ENCODE results near the gene RGL1.

RGL1 gene

DNA sequence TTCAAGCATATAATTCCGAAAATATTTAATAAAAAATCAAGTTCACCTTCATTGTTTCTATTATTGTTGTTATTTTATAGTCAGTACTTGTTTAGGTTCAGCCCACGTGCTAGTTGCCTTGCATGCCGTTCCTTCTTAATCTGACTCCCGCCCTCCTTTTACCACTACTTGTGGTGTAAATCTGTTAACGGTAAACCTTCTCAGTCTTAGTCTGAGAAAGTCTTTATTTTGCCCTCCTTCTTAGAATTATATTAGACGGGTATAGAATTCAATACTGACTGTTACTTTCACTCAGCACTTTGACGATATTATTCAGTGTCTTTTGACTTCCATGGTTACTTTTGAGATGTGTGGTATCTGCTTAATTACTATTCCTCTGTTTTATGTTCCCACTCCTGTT, 104.8 kb downstream of the RGL1 start:
- H3K4me3 ChIP-seq (ENCODE audit: low read depth, low read length) = no peak overlapping the region
- DNase-seq (ENCODE audit: low read depth) = peak; percentile 48
- TF ChIP-seq, protein P1, sequence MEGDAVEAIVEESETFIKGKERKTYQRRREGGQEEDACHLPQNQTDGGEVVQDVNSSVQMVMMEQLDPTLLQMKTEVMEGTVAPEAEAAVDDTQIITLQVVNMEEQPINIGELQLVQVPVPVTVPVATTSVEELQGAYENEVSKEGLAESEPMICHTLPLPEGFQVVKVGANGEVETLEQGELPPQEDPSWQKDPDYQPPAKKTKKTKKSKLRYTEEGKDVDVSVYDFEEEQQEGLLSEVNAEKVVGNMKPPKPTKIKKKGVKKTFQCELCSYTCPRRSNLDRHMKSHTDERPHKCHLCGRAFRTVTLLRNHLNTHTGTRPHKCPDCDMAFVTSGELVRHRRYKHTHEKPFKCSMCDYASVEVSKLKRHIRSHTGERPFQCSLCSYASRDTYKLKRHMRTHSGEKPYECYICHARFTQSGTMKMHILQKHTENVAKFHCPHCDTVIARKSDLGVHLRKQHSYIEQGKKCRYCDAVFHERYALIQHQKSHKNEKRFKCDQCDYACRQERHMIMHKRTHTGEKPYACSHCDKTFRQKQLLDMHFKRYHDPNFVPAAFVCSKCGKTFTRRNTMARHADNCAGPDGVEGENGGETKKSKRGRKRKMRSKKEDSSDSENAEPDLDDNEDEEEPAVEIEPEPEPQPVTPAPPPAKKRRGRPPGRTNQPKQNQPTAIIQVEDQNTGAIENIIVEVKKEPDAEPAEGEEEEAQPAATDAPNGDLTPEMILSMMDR (IDR thresholded peaks at IDR 0.05; ENCODE audit: insufficient read depth, low read depth, low read length, missing control alignments) = no peak

GRCh38 chr1:183910845-183911244, 105.9 kb downstream of the RGL1 start:
- no peak overlapping the region for H3K4me3 ChIP-seq (ENCODE audit: low read depth, low read length)
- no peak for DNase-seq (ENCODE audit: low read depth)
- TF ChIP-seq, protein P1 (IDR thresholded peaks at IDR 0.05; ENCODE audit: insufficient read depth, low read depth, low read length, missing control alignments) = no peak

DNA sequence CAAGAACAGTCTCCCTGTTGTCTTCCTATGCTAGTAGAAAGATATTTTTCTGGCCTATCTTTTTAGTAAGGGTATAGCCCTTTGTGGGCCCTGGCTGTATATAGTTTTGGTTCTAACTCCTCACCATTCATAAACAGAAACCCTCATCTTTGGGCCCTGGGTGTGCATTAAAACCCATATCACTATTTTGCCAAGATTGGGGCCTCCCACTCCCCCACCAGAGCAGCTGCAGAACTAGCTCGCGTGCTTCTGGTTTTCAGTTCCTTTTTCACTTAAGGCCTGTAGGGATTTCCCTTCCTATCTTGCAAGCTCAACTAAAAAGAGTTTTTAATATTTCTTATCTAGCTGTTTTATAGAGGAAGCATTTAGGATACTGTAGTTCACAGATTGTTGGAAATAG, 106.4 kb downstream of the RGL1 start:
- H3K4me3 ChIP-seq (ENCODE audit: low read depth, low read length) = peak overlapping the region; percentile 33; the same call in 1 of the 2 replicates
- TF ChIP-seq, protein P1 (IDR thresholded peaks at IDR 0.05; ENCODE audit: insufficient read depth, low read depth, low read length, missing control alignments) = no peak
- DNase-seq (ENCODE audit: low read depth) = peak; percentile 95

GRCh38 chr1:183912265-183912886, 107.5 kb downstream of the RGL1 start:
- TF ChIP-seq, protein P1 (IDR thresholded peaks at IDR 0.05; ENCODE audit: insufficient read depth, low read depth, low read length, missing control alignments) = no peak
- peak overlapping the region; percentile 33; the same call in 1 of the 2 replicates for H3K4me3 ChIP-seq (ENCODE audit: low read depth, low read length)
- DNase-seq (ENCODE audit: low read depth) = peak; percentile 84

DNA sequence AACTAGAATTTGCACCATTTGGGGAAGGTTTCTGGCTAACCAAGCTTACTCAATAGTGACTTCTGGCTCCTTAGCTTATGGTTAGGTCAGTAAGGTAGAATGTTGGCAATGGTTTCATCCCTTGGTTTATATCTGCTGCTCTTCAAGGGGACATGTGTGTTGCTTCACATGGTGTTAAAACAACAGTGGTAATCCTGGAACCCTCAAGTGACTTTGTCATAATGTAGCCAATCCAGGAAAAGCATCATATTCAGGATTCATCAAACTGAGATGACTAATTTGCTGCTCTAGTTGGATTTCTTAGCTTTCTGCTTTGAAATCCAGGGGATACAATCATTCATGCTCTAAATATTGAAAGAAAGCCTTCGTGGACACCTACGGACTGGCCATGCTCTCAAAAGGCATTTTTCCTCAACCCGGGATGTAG, 108.7 kb downstream of the RGL1 start:
- DNase-seq (ENCODE audit: low read depth) = no peak
- TF ChIP-seq, protein P1 (IDR thresholded peaks at IDR 0.05; ENCODE audit: insufficient read depth, low read depth, low read length, missing control alignments) = no peak
- no peak overlapping the region for H3K4me3 ChIP-seq (ENCODE audit: low read depth, low read length)

- no peak overlapping the region for H3K4me3 ChIP-seq (ENCODE audit: low read depth, low read length)
- DNase-seq (ENCODE audit: low read depth) = no peak
- TF ChIP-seq, protein P1 (IDR thresholded peaks at IDR 0.05; ENCODE audit: insufficient read depth, low read depth, low read length, missing control alignments) = no peak
These were observed 109.4 kb downstream of the RGL1 start for GRCh38 chr1:183914276-183914675.

DNA sequence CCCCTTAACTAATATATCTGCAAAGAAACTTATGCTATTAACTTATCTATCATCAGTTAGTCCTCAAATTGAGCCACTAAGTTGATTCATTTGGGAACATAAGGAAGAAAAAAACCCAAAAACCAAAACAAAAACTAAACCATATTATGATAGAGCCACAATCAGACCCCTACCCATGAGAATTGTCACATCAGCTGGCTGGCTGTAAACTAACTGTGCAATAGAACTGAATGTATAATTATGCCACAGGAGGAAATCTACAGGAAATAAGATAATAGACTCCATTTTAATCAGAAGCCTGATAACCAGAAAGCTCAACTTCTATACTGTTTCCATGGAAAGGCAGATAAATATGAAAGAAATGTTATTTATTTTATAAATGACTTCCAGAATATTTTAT, 110.0 kb downstream of the RGL1 start:
- TF ChIP-seq, protein P1 (IDR thresholded peaks at IDR 0.05; ENCODE audit: insufficient read depth, low read depth, low read length, missing control alignments) = no peak
- DNase-seq (ENCODE audit: low read depth) = no peak
- no peak overlapping the region for H3K4me3 ChIP-seq (ENCODE audit: low read depth, low read length)
